K562 (cell line): ENCODE data around the gene HEXIM2. TPM values are rescaled to one million over a fixed set of nuclear protein-coding genes. Genes with fewer than 3 reads are reported as not detected.

Experiments
- CBX1 ChIP-seq: sonication (generic); IDR thresholded peaks from 2 replicates; pipeline ENCODE4 v1.6.1; 2016; ENCODE audit warnings: antibody characterized with exemption, low read depth, mild to moderate bottlenecking
- DNMT1 ChIP-seq: fragments of 450-650 bp; IDR thresholded peaks from 2 replicates; pipeline ENCODE4 v1.6.1; 2016; ENCODE audit warnings: antibody characterized with exemption, mild to moderate bottlenecking
- EHMT2 ChIP-seq: fragments of 450-650 bp; IDR thresholded peaks from 2 replicates; pipeline ENCODE4 v1.6.1; 2018; ENCODE audit warnings: antibody characterized with exemption
- ELF4 ChIP-seq: fragments of 450-650 bp; formaldehyde crosslinking; IDR thresholded peaks from 2 replicates; pipeline ENCODE4 v1.4.0; 2022; ENCODE audit warnings: missing genetic modification characterization
- HIVEP1 ChIP-seq: fragments of 250-450 bp; sonication (Bioruptor Pico); IDR thresholded peaks from 2 replicates; pipeline ENCODE4 v1.4.0; 2020; ENCODE audit warnings: mild to moderate bottlenecking
- KLF10 ChIP-seq: fragments of 250-450 bp; sonication (Bioruptor Pico); IDR thresholded peaks from 2 replicates; pipeline ENCODE4 v1.6.1; 2021; ENCODE audit warnings: matching md5 sums
- NCOA4 ChIP-seq: fragments of 450-650 bp; IDR thresholded peaks from 2 replicates; pipeline ENCODE4 v1.6.1; 2018; ENCODE audit warnings: mild to moderate bottlenecking; ENCODE audit not compliant: partially characterized antibody
- NELFE ChIP-seq: IDR thresholded peaks from 2 replicates; pipeline ENCODE4 v1.6.1; 2011; ENCODE audit warnings: mild to moderate bottlenecking; ENCODE audit not compliant: insufficient read depth, insufficient read length
- RBM17 ChIP-seq: fragments of 200-400 bp; formaldehyde crosslinking; IDR thresholded peaks from 2 replicates; pipeline ENCODE4 v1.6.1; 2017; ENCODE audit warnings: low read depth, mild to moderate bottlenecking, low read length, borderline replicate concordance
- SETDB1 ChIP-seq: IDR thresholded peaks from one replicate; pipeline ENCODE4 v1.6.1; 2012; ENCODE audit warnings: low read length, control low read depth, inconsistent platforms
- SREBF1 ChIP-seq: fragments of 150-350 bp; IDR thresholded peaks from 2 replicates; pipeline ENCODE4 v1.6.1; 2014; ENCODE audit warnings: antibody characterized with exemption, low read depth, low read length, borderline replicate concordance
- TCF7 ChIP-seq: sonication (generic); IDR thresholded peaks from 2 replicates; pipeline ENCODE4 v1.6.1; 2016; ENCODE audit warnings: antibody characterized with exemption, borderline replicate concordance
- ZFP36 ChIP-seq: fragments of 150-350 bp; IDR thresholded peaks from 2 replicates; pipeline ENCODE4 v1.6.1; 2018; ENCODE audit warnings: low read length, low read depth; ENCODE audit not compliant: partially characterized antibody
- ZNF232 ChIP-seq: sonication (generic); formaldehyde crosslinking; IDR thresholded peaks from 2 replicates; pipeline ENCODE4 v1.8.0; 2022; ENCODE audit warnings: mild to moderate bottlenecking, missing genetic modification reagents
- ZNF263 ChIP-seq: sonication (generic); formaldehyde crosslinking; IDR thresholded peaks from 2 replicates; pipeline ENCODE4 v1.8.0; 2022; ENCODE audit warnings: mild to moderate bottlenecking, missing genetic modification reagents, borderline replicate concordance
- ZNF75A ChIP-seq: fragments of 450-650 bp; formaldehyde crosslinking; IDR thresholded peaks from 2 replicates; pipeline ENCODE4 v1.4.0; 2020; ENCODE audit warnings: mild to moderate bottlenecking
- ZNF830 ChIP-seq: fragments of 250-450 bp; sonication (Bioruptor Pico); IDR thresholded peaks from 2 replicates; pipeline ENCODE4 v1.5.0; 2021; ENCODE audit warnings: mild to moderate bottlenecking
- ZSCAN29 ChIP-seq: fragments of 450-650 bp; IDR thresholded peaks from 2 replicates; pipeline ENCODE4 v1.6.1; 2017
- polyA plus RNA-seq, 8 experiments: library from polyadenylated mRNA; depleted of rRNA in 4 of 8; stranded (reverse) in 5 of 8; unstranded in 3 of 8; fragments of >200 nt; fragmentation: Nextera tagmentation in 2 of 8; fragmentation: Illumina TruSeq in 1 of 8; extraction: Ambion mirVana in 2 of 8; extraction: Trizol in 1 of 8; gene quantifications; 2 replicates each; pipeline versions ENCODE4 v1.2.1 to v1.2.3, GENCODE V29; 2011 to 2014; ENCODE audit warnings: inconsistent platforms in 1 of 8, missing spikeins in 1 of 8
- total RNA-seq, 7 experiments: library from RNA; depleted of rRNA in 6 of 7; stranded (reverse); fragments of >200 nt in 6 of 7; fragmentation: Illumina TruSeq in 2 of 7; extraction: Trizol in 2 of 7; gene quantifications; 2 replicates each; pipeline versions ENCODE4 v1.2.1 to v1.2.3, GENCODE V29; 2011 to 2021; ENCODE audit warnings: low replicate concordance in 1 of 7
- TF ChIP-seq, protein P1 (sequence below): fragments of 450-650 bp; IDR thresholded peaks from 2 replicates; pipeline ENCODE4 v1.6.1; 2016; ENCODE audit warnings: mild to moderate bottlenecking
- TF ChIP-seq, protein P2 (sequence below): fragments of 250-450 bp; sonication (Bioruptor Pico); IDR thresholded peaks from 2 replicates; pipeline ENCODE4 v1.5.0; 2020; ENCODE audit warnings: mild to moderate bottlenecking
- TF ChIP-seq, protein P3 (sequence below): fragments of 150-350 bp; conservative IDR thresholded peaks from 2 replicates; pipeline ENCODE4 v1.6.1; 2014; ENCODE audit warnings: low read length
- TF ChIP-seq, protein P4 (sequence below): sonication (generic); formaldehyde crosslinking; IDR thresholded peaks from 2 replicates; pipeline ENCODE4 v1.8.1; 2022; ENCODE audit warnings: missing genetic modification reagents

HEXIM2 gene
- total and polyA plus RNA-seq, 9 of the 15 experiments (the other 6 are each of a cell fraction or from before 2014, with no cell fraction given), result 0.69 to 3.4 (median 1.1) TPM; not detected in 2

DNA sequence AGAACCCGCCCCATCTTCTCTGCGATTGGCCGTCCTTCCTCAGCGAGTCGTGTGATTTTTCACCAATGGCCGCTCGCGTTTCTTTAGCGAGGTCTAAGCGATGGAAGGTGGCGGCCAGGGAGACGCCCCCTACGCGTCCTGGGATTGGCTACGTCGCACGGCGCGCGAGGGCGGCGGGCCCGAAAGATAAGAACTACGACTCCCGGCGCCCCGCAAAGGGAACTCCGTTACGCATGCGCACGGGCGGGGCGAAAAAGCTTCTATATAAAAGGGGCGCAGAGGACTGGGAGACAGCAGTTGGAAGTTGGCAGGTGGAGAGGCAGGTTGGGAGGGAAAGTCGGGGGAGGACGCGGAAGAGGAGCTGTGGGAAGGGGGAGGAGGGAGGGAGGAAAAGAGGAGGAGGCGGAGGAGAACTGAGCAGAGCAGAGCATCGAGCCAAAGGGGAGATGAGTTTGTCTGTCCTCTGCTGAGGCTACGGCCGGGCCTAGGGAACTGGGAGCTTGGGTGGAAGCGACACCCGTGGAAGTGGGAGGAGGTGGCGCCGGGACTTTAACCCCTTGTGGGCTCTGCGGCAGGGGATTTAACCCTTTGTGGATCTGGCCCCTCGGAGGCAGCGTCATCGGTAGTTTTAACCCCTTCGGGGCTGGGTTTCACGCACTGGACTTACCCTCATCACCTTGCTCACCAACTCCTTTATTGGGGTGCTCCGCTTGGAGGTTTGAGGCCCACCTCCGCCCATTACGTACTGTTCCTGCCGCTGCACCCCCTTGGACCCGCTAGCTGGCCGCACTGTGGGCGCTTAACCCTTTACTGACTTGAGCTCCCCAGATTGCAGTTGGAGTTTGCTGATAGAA lies 13.3 kb upstream of the HEXIM2 start, which contains the start of gene HEXIM1 (continued):
- TF ChIP-seq, protein P1, sequence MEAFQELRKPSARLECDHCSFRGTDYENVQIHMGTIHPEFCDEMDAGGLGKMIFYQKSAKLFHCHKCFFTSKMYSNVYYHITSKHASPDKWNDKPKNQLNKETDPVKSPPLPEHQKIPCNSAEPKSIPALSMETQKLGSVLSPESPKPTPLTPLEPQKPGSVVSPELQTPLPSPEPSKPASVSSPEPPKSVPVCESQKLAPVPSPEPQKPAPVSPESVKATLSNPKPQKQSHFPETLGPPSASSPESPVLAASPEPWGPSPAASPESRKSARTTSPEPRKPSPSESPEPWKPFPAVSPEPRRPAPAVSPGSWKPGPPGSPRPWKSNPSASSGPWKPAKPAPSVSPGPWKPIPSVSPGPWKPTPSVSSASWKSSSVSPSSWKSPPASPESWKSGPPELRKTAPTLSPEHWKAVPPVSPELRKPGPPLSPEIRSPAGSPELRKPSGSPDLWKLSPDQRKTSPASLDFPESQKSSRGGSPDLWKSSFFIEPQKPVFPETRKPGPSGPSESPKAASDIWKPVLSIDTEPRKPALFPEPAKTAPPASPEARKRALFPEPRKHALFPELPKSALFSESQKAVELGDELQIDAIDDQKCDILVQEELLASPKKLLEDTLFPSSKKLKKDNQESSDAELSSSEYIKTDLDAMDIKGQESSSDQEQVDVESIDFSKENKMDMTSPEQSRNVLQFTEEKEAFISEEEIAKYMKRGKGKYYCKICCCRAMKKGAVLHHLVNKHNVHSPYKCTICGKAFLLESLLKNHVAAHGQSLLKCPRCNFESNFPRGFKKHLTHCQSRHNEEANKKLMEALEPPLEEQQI, result no peak
- peak; percentile 55; the same call in 1 of the 2 replicates for TF ChIP-seq HIVEP1
- peak; percentile 93; the same call in 1 of the 2 replicates for TF ChIP-seq ZNF830 (CRISPR knock-in tag)
- TF ChIP-seq ZFP36, result peak; percentile 57
- TF ChIP-seq EHMT2, result no peak
- TF ChIP-seq ZNF263 (CRISPR knock-in tag), result peak; percentile 100
- no peak for TF ChIP-seq NCOA4
- no peak for TF ChIP-seq ZNF232 (CRISPR knock-in tag)
- no peak for TF ChIP-seq ZSCAN29
- TF ChIP-seq, protein P2, sequence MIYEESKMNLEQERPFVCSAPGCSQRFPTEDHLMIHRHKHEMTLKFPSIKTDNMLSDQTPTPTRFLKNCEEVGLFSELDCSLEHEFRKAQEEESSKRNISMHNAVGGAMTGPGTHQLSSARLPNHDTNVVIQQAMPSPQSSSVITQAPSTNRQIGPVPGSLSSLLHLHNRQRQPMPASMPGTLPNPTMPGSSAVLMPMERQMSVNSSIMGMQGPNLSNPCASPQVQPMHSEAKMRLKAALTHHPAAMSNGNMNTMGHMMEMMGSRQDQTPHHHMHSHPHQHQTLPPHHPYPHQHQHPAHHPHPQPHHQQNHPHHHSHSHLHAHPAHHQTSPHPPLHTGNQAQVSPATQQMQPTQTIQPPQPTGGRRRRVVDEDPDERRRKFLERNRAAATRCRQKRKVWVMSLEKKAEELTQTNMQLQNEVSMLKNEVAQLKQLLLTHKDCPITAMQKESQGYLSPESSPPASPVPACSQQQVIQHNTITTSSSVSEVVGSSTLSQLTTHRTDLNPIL (CRISPR knock-in tag), result peak; percentile 91
- TF ChIP-seq SREBF1, result 0 out of 2 replicates have a peak, but pooled peaks have one; percentile 32
- TF ChIP-seq TCF7, result peak; percentile 60; the same call in 1 of the 2 replicates
- no peak for TF ChIP-seq RBM17
- TF ChIP-seq, protein P3, sequence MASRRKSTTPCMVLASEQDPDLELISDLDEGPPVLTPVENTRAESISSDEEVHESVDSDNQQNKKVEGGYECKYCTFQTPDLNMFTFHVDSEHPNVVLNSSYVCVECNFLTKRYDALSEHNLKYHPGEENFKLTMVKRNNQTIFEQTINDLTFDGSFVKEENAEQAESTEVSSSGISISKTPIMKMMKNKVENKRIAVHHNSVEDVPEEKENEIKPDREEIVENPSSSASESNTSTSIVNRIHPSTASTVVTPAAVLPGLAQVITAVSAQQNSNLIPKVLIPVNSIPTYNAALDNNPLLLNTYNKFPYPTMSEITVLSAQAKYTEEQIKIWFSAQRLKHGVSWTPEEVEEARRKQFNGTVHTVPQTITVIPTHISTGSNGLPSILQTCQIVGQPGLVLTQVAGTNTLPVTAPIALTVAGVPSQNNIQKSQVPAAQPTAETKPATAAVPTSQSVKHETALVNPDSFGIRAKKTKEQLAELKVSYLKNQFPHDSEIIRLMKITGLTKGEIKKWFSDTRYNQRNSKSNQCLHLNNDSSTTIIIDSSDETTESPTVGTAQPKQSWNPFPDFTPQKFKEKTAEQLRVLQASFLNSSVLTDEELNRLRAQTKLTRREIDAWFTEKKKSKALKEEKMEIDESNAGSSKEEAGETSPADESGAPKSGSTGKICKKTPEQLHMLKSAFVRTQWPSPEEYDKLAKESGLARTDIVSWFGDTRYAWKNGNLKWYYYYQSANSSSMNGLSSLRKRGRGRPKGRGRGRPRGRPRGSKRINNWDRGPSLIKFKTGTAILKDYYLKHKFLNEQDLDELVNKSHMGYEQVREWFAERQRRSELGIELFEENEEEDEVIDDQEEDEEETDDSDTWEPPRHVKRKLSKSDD, result 0 out of 2 replicates have a peak, but pooled peaks have one; percentile 20
- peak; percentile 100 for TF ChIP-seq ELF4 (CRISPR knock-in tag)
- TF ChIP-seq CBX1, result peak; percentile 99
- peak; percentile 96 for TF ChIP-seq NELFE
- peak; percentile 76; the same call in 1 of the 2 replicates for TF ChIP-seq KLF10 (CRISPR knock-in tag)
- no peak for TF ChIP-seq ZNF75A (CRISPR knock-in tag)
- TF ChIP-seq SETDB1, result peak; percentile 94
- TF ChIP-seq, protein P4, sequence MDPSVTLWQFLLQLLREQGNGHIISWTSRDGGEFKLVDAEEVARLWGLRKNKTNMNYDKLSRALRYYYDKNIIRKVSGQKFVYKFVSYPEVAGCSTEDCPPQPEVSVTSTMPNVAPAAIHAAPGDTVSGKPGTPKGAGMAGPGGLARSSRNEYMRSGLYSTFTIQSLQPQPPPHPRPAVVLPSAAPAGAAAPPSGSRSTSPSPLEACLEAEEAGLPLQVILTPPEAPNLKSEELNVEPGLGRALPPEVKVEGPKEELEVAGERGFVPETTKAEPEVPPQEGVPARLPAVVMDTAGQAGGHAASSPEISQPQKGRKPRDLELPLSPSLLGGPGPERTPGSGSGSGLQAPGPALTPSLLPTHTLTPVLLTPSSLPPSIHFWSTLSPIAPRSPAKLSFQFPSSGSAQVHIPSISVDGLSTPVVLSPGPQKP (CRISPR knock-in tag), result no peak
- peak; percentile 87; the same call in 1 of the 2 replicates for TF ChIP-seq DNMT1
